ENCODE results near the gene NAA60. TPM values are rescaled to one million over a fixed set of nuclear protein-coding genes. Genes with fewer than 3 reads are reported as not detected.

The NAA60 gene
- total and polyA plus RNA-seq, 9 of the 15 experiments (the other 6 are each of a cell fraction or from before 2014, with no cell fraction given), result 2.1 to 49.4 (median 10.3) TPM

DNA sequence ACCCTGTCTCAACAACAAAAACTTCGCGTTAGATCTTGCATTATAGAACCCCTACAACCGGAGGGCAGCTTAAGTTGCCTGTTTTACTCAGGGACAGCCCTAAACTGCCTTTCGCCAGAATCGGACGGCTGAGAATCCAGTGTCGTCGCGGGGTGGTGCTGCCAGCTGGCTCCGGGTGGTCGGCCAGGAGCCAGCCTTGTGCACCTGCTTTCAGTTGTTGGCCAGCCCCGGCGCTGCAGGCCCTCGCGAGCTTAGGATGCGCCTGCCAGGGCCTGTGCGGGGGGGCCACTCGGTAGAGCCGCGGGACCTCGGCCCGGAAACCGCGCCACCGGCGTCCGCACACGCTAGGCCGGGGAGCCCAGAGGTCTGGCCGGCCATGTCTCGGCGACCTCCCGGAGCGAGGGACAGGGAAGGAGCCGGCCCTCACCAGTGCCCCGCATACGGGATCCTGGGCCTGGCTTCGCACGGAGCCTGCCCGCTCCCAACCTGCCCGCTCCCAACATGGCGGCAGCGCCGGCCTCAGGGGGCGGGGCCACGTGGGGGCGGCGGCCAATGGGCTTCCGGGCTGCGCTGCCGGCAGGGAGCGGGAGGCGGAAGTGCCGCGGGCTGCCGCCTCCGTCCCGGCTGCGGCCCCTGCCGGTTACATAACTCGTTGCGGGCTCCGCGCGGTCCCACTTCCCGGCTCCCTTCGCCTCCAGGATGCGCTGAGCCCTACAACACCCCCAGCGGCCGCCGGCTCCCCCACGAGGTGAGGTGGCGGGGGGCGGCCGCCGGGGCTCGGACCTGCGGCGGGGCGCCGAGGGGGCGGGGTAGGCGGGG lies 14.2 kb downstream of the NAA60 start (continued):
- TF ChIP-seq, protein P1, sequence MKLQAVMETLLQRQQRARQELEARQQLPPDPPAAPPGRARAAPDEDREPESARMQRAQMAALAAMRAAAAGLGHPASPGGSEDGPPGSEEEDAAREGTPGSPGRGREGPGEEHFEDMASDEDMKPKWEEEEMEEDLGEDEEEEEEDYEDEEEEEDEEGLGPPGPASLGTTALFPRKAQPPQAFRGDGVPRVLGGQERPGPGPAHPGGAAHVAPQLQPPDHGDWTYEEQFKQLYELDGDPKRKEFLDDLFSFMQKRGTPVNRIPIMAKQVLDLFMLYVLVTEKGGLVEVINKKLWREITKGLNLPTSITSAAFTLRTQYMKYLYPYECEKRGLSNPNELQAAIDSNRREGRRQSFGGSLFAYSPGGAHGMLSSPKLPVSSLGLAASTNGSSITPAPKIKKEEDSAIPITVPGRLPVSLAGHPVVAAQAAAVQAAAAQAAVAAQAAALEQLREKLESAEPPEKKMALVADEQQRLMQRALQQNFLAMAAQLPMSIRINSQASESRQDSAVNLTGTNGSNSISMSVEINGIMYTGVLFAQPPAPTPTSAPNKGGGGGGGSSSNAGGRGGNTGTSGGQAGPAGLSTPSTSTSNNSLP (IDR thresholded peaks at IDR 0.05; ENCODE audit: borderline replicate concordance, low read depth, low read length), result no peak
- TF ChIP-seq, protein P2, sequence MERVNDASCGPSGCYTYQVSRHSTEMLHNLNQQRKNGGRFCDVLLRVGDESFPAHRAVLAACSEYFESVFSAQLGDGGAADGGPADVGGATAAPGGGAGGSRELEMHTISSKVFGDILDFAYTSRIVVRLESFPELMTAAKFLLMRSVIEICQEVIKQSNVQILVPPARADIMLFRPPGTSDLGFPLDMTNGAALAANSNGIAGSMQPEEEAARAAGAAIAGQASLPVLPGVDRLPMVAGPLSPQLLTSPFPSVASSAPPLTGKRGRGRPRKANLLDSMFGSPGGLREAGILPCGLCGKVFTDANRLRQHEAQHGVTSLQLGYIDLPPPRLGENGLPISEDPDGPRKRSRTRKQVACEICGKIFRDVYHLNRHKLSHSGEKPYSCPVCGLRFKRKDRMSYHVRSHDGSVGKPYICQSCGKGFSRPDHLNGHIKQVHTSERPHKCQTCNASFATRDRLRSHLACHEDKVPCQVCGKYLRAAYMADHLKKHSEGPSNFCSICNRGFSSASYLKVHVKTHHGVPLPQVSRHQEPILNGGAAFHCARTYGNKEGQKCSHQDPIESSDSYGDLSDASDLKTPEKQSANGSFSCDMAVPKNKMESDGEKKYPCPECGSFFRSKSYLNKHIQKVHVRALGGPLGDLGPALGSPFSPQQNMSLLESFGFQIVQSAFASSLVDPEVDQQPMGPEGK (CRISPR knock-in tag; IDR thresholded peaks at IDR 0.05; ENCODE audit: borderline replicate concordance), result no peak
- TF ChIP-seq, protein P3, sequence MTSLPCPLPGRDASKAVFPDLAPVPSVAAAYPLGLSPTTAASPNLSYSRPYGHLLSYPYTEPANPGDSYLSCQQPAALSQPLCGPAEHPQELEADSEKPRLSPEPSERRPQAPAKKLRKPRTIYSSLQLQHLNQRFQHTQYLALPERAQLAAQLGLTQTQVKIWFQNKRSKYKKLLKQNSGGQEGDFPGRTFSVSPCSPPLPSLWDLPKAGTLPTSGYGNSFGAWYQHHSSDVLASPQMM (CRISPR knock-in tag; IDR thresholded peaks at IDR 0.05), result no peak
- TF ChIP-seq, protein P4, sequence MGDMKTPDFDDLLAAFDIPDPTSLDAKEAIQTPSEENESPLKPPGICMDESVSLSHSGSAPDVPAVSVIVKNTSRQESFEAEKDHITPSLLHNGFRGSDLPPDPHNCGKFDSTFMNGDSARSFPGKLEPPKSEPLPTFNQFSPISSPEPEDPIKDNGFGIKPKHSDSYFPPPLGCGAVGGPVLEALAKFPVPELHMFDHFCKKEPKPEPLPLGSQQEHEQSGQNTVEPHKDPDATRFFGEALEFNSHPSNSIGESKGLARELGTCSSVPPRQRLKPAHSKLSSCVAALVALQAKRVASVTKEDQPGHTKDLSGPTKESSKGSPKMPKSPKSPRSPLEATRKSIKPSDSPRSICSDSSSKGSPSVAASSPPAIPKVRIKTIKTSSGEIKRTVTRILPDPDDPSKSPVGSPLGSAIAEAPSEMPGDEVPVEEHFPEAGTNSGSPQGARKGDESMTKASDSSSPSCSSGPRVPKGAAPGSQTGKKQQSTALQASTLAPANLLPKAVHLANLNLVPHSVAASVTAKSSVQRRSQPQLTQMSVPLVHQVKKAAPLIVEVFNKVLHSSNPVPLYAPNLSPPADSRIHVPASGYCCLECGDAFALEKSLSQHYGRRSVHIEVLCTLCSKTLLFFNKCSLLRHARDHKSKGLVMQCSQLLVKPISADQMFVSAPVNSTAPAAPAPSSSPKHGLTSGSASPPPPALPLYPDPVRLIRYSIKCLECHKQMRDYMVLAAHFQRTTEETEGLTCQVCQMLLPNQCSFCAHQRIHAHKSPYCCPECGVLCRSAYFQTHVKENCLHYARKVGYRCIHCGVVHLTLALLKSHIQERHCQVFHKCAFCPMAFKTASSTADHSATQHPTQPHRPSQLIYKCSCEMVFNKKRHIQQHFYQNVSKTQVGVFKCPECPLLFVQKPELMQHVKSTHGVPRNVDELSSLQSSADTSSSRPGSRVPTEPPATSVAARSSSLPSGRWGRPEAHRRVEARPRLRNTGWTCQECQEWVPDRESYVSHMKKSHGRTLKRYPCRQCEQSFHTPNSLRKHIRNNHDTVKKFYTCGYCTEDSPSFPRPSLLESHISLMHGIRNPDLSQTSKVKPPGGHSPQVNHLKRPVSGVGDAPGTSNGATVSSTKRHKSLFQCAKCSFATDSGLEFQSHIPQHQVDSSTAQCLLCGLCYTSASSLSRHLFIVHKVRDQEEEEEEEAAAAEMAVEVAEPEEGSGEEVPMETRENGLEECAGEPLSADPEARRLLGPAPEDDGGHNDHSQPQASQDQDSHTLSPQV (IDR thresholded peaks at IDR 0.05), result peak; percentile 60; the same call in 1 of the 2 replicates
- TF ChIP-seq, protein P5, sequence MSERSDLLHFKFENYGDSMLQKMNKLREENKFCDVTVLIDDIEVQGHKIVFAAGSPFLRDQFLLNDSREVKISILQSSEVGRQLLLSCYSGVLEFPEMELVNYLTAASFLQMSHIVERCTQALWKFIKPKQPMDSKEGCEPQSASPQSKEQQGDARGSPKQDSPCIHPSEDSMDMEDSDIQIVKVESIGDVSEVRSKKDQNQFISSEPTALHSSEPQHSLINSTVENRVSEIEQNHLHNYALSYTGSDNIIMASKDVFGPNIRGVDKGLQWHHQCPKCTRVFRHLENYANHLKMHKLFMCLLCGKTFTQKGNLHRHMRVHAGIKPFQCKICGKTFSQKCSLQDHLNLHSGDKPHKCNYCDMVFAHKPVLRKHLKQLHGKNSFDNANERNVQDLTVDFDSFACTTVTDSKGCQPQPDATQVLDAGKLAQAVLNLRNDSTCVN (CRISPR knock-in tag; IDR thresholded peaks at IDR 0.05), result 0 out of 2 replicates have a peak, but pooled peaks have one; percentile 11
- TF ChIP-seq SMAD1 (IDR thresholded peaks at IDR 0.05; ENCODE audit: low read depth, low read length, partially characterized antibody), result peak; percentile 86
- no peak for TF ChIP-seq RBM15 (IDR thresholded peaks at IDR 0.05; ENCODE audit: insufficient read depth, low read length)
- TF ChIP-seq, protein P6, sequence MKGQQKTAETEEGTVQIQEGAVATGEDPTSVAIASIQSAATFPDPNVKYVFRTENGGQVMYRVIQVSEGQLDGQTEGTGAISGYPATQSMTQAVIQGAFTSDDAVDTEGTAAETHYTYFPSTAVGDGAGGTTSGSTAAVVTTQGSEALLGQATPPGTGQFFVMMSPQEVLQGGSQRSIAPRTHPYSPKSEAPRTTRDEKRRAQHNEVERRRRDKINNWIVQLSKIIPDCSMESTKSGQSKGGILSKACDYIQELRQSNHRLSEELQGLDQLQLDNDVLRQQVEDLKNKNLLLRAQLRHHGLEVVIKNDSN (CRISPR knock-in tag; IDR thresholded peaks at IDR 0.05), result peak; percentile 92
- TF ChIP-seq POLR3A (IDR thresholded peaks at IDR 0.05; ENCODE audit: borderline replicate concordance, extremely low read depth, insufficient read depth, insufficient read length), result no peak
- no peak for TF ChIP-seq NR1H2 (CRISPR knock-in tag; IDR thresholded peaks at IDR 0.05)
- TF ChIP-seq, protein P7, sequence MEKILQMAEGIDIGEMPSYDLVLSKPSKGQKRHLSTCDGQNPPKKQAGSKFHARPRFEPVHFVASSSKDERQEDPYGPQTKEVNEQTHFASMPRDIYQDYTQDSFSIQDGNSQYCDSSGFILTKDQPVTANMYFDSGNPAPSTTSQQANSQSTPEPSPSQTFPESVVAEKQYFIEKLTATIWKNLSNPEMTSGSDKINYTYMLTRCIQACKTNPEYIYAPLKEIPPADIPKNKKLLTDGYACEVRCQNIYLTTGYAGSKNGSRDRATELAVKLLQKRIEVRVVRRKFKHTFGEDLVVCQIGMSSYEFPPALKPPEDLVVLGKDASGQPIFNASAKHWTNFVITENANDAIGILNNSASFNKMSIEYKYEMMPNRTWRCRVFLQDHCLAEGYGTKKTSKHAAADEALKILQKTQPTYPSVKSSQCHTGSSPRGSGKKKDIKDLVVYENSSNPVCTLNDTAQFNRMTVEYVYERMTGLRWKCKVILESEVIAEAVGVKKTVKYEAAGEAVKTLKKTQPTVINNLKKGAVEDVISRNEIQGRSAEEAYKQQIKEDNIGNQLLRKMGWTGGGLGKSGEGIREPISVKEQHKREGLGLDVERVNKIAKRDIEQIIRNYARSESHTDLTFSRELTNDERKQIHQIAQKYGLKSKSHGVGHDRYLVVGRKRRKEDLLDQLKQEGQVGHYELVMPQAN (IDR thresholded peaks at IDR 0.05; ENCODE audit: borderline replicate concordance), result no peak
